GM18499 (cell line): ENCODE data around the gene AK5.

ENCODE experiments used
- ATAC-seq: cut with Tn5 transposase; IDR thresholded peaks from one replicate; pipeline ENCODE4 v1.9.1; 2021; ENCODE audit warnings: moderate number of reproducible peaks; ENCODE audit not compliant: insufficient read depth, unreplicated experiment

AK5 gene, protein sequence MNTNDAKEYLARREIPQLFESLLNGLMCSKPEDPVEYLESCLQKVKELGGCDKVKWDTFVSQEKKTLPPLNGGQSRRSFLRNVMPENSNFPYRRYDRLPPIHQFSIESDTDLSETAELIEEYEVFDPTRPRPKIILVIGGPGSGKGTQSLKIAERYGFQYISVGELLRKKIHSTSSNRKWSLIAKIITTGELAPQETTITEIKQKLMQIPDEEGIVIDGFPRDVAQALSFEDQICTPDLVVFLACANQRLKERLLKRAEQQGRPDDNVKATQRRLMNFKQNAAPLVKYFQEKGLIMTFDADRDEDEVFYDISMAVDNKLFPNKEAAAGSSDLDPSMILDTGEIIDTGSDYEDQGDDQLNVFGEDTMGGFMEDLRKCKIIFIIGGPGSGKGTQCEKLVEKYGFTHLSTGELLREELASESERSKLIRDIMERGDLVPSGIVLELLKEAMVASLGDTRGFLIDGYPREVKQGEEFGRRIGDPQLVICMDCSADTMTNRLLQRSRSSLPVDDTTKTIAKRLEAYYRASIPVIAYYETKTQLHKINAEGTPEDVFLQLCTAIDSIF

DNA sequence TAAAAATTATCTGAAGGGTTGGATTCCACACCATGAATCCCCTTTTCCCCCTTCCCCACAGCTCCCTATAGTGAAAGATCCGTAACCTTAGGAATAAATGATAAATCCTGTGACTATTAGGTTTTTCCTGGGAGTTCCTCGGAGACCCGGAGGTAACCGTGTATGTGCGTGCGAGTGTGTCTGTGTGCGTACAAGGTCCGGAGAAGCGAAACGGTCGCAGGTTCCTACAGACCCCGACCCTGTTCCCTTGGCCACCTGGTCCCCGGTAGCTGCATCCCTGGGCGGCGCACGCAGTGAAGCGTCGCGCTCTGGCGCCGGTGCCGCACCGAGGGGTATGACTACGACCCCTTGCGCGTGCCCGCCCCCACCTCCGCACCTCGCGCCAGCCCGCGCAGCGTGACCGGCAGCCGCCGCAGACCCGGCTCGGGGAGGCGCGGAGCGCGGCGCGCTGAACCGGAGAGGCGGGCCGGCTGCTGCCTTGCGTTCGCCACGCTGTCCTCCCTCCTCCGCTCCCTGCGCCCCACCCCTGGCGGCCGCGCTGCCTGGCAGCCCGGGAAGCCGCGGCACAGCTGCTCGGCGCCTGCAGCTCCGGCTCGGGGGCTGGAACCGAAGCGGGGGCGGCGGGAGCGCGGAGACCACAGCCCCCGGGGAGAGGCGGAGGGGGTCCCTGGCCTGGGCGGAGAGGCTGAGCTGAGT is at the start of gene AK5:
Gene AK5, plus strand, starts transcription at position 529 of the 696 bp plus-strand sequence. CDS start 295 bp downstream, outside the sequence.
- no peak for ATAC-seq

DNA sequence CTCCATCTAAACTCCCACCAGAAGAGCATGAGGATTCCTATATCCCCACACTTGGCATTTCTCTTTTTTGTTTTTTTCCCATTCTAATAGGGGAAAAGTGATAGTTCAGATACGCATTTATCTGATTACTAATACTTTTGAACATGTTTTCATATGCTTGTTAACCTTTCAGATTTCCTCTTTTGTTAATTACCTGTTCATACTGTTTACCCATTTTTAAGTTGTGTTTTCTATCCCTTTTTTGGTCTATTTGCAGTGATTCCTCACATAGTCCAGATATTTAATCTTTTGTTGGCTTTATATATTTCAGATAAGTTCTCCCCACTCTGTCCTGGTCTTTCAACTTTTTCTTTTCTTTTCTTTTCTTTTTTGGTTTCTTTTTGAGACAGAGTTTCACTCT is 49.0 kb upstream of the AK5 start:
- no peak for ATAC-seq

DNA sequence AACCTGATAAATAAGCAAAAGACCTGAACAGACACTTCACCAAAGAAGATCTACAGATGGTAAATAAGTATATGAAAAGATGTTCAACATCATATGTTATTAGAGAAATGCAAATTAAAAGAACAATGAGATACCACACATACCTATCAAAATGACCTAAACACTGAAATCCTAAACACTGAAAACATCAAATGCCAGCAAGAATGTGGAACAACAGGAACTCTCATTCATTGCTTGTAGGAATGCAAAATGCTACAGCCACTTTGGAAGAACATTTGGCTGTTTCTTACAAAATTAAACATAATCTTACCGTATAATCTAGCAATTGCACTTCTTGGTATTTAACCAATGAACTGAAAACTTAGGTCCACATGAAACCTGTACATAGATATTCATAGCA is 47.7 kb upstream of the AK5 start:
- no peak for ATAC-seq

DNA sequence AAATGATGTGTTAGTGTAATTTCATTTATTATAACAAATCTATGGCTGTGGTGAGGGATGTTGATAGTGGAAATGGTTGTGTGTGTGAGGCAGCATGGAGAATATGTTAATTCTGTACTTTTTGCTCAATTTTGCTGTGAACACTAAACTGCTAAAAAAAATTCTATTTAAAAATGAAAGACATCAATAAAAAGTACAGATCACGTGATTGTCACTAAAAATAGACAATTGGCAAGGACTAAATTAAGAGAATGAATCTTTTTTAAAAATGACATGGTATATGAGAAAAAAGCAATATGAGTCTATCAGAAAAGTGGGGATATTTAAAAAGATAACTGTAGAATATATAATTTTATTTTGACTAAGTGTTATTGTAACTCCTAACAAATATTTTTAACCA is 46.9 kb upstream of the AK5 start:
- ATAC-seq = no peak

DNA sequence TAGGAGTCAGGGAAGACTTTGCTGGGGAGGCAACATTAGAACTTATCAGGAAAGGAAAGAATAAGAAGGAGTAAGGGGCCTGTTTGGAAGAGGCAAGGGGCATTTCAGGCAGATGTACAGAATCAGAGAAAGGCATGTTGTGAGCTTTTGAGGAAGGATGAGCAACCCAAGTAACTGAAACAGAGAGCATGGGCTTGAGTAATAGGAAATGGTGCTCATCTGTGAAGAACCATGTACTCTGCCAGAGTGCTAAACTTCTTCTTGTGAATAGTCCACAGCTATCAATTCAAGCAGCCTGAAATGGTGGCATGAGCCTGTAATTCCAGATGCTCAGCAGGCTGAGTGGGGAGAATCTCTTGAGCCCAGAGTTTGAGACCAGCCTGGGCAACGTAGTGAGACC is 43.4 kb upstream of the AK5 start:
- ATAC-seq = no peak

DNA sequence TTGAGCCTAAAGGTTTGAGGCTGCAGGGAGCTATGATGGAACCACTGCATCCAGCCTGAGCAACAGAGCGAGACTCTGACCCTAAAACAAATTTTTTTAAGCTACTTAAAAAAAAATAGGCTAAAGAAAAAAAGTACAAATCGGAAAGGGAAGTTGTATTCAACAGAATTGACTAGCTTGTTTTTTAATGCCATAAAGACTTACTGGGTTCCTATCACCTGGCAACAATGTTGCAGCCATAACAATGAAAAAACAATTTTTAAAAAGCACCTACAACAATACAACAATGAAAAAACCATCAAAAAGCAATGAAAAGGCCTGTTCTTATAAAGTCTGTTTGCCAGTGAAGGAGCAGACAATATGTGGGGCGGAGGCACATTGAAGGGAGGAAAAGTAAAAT is 42.5 kb upstream of the AK5 start:
- ATAC-seq = no peak

DNA sequence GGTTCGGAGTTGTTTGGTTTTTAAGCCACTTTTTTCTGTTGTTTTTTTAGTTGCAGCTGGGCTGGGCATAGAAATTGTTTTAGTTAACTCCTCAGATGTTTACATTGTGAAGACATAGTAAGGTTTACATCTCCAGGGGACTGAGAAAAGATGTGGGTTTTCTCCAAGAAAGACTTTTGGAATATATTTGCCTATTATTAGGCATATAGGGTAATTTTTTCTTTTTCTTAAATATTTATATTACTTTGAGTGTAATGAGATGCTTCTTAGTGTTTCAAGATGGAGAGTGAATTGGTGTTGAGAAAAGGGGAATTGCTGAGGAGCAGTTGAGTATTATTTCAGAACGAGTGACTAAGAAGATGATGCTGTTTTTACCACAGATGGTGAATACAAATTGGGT is 36.0 kb upstream of the AK5 start:
- no peak for ATAC-seq

DNA sequence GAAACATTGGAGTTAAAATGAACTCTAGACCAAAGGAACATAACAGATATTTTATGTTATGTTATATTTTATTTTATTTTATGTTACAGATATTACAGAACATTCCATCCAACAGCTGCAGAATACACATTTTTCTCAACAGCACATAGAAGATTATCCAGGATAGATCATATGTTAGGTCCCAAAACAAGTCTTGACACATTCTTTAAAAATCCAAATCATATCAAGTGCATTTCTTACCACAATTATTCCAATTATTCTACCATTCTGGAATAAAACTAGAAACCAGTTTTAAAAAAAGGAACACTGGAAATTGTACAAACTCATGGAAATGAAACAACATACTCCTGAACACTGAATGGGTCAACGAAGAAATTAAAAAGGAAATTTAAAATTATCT is 31.7 kb upstream of the AK5 start:
- ATAC-seq = no peak

DNA sequence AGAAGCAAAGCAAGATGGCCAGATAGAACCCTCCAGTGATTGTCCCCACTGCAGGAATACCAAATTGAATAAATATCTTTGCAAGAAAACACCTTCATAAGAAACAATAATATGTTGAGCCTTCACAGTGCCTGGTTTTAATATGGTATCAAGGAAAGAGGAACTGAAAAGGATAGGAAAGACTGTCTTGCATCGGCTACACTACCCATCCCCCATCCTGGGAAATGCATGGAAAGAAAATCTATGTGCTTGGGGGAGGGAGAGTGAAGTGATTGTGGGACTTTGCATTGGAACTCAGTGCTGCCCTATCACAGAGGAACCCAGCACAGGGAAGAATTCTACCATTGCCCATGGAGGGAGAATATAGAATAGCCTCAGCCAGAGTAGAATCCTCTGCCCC is 28.6 kb upstream of the AK5 start:
- ATAC-seq = no peak

DNA sequence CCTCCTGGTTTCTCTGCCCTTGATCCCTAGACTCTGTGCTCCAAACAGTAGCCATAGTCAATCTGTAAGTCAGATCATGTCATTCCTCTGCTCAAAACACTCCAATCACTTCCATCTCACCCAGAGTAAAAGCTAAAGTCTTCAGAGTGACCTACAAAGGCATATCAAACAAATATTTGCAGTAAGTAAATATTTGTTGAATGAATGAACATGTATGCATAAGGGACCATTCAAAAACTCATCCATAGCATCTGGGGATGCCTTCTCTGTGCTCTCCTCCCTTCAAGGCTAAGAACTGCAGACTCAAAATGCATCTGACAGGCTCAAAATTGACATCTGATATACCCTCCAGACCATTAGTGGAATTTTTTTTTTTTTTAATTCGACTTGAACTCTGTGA is 18.1 kb upstream of the AK5 start:
- ATAC-seq = no peak

DNA sequence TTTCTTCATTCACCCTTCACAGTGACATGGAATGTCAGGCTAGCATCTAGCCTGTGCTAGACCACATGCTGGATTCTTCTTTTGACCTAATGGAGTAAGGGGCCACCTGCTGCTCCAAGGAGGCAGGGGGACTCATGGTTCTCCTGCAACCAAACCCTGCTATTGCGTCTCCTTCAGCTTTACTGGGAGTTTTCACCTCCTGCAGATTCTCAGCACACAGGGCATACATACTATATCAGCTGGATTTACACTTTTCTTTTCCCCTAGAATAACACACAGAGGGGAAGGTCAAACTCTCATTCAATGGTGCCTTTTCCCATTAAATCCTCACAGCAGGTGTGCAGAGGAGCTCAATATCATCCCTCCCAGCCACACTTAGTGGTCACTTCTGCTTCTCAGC is 16.6 kb upstream of the AK5 start:
- ATAC-seq = no peak

DNA sequence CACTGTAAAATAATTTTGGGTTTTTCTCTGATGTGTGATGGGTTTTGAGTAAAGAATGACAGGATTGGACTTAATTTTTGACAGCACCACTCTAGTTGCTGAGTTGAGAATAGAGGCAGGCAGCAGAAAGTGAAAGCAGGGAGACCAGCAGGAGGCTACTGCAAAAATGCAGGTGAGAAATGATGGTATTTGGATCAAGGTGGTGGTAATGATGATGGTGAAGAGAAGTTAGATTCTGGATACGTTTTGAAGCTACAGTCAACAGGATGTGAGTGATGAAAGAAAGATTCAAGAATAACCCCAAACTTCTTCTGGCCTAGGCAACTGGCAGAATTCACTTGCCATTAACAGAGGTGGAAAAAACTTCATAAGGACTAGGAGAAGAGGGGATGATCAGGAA is 14.8 kb upstream of the AK5 start:
- no peak for ATAC-seq

DNA sequence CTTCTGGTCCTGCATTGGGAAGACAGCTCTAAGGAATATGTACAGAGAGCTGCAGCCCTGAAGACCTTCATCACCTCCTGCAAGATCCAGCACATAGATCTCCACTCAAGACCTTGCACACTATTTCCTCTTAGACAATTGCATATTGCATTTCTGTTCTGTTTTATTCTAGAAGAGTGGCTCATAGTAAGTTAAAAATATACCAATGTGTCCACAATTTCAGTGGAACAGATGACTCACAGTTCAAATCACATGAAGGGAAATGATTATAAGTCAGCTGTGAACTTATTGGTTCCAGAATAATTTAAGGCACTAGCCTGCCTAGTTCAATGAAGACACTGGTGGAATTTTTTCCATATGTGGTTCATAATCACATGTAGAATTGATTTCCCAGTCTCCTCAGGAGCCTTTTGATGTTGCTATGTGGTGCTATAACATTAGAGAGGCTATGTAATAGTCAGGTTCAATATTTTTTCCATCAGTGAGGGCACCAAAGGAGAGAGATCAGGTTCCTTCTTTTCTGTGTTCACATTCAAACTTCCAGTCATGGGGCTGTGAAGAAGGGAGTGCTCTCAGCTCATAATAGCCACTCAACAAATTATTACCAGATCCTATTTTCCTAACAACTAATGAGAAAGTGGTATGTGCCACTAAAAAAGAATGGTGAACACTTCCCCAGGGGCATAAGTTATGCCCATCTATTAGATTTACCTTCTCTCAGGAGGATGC is 9.8 kb upstream of the AK5 start:
- no peak for ATAC-seq

DNA sequence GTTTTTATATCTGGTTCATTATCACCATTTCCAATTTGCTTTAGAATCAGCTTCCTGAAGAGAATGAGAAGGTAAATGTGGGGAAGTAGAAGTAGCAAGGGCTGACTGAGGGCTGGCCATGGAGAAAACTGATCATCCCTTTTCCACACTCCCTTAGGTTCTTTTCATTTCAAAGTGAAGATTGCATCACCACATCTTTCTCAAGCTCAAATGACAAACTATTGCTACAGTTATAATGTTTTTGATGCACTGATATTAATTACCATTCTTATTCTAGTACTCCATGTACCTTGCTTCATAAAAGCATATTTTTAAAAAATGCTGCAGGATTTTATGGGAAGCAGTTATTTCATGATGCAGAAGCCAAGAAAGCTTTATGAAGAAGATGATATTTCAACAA is 7.9 kb upstream of the AK5 start:
- ATAC-seq = no peak

DNA sequence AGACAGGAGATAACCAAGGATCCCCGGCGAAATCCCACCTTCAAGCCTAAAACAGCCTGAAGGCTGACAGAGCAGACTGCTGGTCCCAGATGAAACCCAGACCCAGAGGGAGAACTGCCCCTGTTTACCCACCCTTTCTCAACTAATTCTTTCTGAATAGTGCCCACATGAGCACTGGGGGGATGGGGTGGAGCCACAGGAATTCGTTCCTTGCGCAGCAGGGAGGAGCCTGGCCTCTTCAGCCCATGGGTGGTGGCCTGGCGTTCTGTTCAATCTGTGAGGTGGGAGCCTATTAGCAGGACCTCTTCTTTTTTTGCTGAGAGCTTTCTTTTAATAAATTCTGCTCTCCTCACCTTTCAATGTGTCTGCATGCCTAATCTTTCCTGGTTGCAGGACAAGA is 6.6 kb upstream of the AK5 start:
- ATAC-seq = no peak

DNA sequence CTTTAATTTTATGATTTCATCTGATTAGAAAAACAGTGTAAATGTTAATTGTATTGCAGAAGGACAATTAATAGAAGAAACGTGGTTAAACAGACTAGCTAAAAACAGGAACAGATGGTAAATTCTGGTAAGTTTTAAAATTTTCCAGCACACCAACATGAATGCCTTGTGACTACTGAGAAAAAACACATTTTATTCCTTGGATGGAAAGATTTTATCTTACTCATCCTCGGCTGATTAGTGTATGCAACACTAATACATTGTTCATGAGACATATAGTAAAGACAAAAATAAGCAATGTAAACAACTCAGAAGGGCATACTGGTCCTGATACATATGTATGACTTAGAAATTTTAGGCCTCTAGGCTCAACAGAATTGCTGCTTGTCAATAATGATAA is 4.9 kb upstream of the AK5 start:
- no peak for ATAC-seq

DNA sequence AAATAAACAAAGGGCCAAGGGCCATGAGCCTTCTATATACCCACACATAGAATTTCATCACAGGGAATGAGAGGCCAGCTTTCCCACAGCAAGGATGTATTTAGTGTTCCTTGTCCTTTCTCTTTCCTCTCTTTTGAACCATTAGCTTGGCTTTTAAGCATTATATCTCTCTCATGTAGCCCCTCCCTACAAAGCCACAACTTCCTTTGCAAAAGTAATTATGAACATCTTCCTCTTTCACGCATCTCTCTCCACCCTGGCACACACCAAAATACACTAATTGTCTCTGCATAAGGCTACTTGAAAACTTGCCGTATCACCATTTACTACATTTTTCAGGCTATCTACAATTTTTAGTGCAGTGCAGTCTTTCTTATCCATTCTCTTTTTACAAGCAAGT is 1.9 kb upstream of the AK5 start:
- ATAC-seq = no peak

DNA sequence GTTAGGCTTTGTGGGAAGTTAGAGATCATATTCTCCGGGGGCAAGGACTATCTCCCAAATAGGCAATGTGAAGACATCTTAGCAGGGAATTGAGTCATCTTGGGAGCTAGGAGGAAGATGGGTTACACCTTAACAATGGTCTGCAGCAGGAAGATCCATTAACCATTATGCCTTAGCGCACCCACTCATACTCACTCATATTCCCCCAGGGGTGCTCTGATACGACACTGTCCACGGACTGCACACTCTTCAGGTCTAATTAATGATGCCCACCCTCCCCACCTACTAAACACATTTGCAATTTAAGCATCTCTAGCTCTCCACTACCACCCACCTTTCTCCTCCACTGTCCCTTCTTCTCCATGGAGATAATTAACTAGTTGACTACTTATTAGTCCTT is 857 bp upstream of the AK5 start:
- ATAC-seq = no peak

DNA sequence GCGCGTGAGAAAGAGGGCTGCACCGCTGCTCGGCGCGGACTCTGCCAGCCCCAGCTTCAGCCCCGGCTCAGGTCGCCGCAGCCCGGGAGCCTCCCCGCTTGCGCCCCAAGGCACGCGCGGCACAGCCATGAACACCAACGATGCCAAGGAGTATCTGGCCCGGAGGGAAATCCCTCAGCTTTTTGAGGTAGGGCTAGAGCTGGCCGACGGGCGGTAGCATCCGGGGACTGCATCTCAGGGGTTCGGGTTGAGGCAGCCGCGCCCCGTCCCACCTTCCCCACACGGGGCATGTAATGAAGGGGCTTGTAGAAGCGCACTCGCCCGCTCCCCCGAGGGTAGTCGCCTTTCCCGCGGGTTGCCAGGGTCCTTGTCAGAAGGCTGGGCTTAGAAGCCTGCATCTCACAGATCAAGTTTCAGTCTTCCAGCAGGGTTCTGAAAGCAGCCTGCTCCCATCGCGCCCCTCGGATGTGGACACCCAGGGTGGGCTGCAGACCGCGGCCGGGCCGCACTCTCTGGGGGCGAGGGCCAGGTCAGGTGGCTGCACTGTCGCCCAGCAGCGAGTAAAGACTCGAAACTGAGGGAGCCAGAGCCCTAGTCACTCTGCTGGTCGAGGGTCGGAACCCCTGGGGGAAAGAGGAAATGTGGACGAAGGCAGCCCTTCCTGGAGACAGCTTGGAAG is 507 bp downstream of the AK5 start:
- ATAC-seq = no peak

DNA sequence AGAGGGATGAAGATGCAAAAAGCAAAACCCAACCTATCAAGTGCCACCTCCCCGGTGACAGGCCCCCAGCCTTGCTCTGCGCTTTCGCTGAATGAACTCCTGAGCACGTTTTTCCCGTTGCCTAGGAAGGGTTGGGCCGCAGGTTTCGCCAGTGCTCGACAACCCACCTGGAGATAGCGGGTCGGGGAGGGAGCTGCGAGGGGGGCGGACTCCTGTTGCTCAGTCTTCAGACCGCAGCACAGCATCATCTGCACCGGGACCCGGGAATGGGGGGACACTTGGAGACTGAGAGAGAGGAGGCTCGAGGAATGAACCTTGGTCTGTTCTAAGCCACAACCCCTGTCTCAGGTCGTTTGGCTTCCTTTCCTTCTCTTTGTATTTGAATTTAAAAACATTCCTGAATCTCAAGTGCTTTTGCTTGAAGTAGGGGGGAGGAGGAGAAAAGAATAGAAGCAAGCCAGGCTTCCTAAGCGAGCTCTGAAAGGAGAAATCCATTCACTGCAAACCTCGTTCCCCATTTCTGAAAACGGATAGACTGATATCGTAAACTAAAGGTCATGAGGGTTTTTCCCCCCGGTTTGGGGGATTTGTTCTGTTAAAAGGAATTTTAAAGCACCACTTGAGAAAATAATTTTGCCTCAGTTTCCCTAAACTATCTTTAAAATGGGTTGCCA is 1.2 kb downstream of the AK5 start:
- no peak for ATAC-seq
